Measurements from ENCODE around the gene TMEM127.
"Not testable (repeated sequence)": the region's sequence is repeated elsewhere in the genome, so short reads cannot be mapped to it uniquely, and the experiment has no call there.

The TMEM127 gene

DNA sequence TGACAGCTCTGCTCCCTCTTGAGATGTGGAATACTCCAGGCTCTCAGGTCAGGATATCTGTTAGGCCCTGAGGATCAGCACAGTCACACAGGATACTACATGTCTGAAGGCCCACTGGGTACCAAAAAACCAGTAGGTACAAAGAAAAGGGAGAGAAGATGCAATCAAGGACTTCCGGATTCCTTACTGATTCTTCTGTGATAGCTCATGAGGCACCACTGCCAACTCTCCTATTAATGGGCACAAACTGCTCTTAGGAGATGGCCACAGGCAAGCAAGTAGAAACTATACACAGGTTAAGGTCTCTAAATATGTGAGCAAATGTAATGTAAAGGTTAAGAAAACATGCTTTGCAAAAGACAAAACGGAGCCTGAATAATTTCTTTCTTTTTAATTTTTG lies 3.5 kb downstream of the TMEM127 start:
- DNase-seq, result no peak

DNA sequence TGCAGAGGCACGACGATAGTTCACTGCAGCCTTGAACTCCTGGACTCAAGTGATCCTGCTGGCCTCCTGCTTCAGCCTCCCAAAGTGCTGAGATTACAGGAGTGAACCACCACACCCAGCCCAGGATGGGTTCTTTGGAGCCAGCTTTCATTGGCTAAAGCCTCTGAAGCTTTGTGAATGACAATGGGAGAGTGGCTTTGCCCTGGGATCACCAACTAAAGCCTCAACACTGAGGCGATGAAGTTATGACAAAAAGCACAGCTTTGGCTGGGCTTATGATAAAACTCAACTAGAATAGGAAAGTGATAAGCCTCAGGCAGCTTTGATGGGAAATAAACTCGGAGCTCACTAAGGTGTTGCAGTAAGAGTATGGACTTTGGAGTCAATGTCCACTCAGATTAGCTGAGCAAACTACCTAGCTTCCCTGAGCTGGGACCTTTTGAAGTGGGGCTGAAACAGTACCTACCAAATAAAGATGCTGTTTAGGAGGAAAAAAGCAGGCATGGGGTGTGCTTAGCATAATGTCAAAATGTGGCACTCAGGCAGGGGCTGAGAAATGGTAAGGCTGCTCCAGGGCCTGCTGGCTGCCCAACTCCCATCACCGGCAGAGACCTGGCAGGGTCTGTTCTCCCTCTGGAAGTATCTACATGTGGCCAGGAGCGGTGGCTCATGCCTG lies 4.3 kb downstream of the TMEM127 start:
- DNase-seq, result no peak

DNA sequence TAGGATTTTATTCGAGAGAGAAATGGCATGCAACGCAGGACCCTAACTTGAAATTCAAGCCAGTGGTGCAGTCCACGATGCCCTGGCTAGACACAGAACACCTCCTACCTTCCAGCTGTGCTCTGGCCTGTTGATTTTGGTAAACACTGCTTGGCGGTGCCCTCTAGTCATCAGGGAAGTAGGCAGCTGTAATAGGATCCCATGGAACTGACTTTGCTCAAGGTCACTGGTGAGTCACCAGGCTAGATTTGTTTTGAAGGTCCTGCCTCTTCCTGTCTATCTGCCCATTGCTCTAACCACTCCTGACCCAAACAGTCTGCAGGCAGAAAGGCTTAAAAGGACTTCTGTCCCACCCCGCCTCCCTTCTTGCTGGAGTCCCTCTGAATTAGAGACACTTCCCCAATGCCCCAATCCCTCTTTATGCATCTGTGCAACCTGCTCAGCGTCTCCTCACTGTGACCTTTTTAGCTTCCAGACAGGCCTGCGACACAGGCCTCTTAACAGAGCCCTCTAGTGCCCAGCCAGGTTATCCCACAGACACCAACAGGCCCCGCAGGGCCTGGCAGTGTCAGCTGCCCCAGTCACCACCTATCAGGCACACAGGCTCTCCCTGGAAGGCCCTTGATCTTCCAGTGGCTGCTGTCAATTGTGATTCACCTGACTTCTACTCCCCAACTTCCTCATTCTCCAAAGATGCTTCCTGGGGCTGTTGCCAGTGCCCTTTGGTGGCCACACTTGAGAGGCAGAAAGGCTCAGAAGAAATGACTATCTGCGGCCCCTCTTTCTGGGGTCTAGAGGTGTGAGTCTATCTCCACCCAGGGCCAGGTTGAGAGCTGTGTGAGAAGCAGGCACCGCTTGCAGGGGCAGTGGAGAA lies 5.2 kb downstream of the TMEM127 start:
- peak; percentile 28 for DNase-seq

DNA sequence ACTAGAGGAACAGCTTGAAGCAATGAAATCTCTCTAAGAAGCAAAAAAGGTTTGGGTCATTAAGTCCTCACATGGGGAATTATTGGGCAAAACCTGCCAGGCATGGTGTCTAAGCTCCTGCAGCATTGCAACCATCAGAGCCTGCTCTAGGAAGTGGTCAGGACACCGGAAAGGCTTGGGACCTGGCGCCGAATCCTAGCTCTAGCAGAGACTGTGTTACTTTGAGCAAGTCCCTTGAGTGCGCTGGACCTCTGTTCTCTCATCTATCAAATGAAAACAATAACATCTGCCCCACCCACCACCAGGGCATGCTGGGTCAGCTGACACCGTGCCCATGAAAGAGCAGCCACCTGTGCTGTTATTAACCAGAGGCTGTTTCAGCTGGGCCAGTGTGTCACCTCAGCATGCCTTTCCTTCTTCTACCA lies 6.3 kb downstream of the TMEM127 start:
- DNase-seq, result no peak

DNA sequence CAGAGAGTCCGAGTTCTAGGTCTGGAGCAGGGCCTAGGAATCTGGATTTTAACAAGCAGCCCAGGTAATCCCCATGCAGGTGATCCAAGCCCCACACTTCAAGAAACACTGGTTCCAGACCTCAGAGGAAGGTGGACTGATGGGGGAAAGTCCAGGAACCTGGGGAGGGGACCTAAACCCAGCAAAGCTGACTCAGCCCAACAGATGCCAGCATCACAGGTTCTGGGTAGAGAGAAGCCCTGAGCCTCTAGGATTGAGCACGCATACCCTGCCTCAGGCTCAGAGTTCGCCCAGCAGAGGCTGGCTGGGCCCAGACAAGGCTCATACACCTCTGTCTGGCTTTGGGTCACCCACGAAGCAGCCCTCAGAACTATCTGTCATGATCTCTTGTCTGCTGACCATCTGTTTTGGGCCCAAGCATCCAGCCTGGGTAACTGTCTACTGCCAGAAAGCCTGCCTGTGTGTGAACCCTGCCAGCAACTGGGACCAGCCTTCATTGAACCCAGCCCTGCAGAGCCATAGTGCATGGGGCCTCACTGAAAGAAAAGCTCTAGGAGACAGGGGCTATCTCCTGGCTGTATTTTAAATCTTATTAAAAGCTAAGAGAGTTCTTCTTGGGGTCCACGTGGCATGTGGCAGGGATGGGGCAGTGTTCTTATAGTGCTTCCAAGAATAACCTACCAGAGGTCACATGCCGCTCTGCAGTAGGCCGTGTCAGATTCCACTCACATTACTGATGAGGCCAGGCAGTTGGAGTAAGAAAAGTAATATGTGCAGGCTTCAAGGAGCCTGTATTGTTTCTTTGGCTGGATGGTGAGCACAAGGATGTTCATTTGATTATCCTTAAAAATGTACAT lies 7.4 kb downstream of the TMEM127 start:
- no peak for DNase-seq

- DNase-seq, result not testable (repeated sequence)
Observed at GRCh38 chr2:96257744-96258143, 8.1 kb downstream of the TMEM127 start.

GRCh38 chr2:96256611-96257113 lies 9.1 kb downstream of the TMEM127 start:
- no peak for DNase-seq

DNA sequence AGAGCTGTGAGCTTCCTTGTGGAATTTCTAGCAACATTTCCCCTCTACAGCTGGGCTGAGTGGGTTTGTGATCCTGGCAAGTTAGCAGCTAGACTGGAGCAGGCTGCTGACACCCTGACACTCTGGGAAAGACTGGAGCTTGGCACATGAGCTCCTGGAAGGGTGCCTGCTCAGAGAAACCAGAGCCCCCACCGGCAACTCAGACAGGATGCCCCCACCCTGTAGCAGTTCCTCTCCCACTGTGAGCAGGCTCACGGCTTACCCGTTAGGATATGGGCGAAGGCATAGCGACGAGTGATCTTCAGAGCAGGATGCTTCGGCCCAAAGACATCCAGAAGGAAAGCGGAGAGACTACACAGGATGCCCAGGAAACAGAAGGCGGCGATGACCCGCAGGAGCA lies 11.2 kb downstream of the TMEM127 start:
- DNase-seq, result no peak

GRCh38 chr2:96253006-96253405 lies 12.8 kb downstream of the TMEM127 start:
- no peak for DNase-seq

- no peak for DNase-seq
Observed at GRCh38 chr2:96252526-96252925, 13.3 kb downstream of the TMEM127 start.

DNA sequence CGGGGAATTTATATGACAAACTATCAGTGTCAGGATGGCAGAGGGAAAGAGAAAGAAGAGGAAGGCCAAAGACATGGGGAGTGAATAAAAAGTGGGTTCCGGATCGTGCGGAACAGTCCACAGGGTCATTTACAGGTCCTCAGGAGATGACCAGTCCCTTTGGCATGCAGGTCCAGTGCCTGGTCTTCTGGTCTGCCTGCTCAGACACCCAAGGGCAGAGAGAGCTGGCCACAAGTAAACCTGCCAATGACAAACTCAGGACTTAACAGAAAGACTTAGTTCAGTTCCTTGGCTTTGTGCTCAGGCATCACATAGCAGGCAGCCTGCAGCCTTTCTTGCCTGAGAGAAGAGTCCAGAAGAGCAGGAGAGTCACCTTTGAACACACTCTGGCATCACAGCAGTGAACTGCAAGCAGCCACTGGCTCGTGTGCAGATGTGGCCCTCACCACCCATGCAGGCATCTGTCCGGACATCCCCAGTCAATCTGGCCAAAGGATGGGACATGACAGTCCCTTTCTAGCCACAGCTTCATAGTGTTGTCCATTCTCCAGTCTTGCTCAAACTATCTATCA lies 14.0 kb downstream of the TMEM127 start:
- DNase-seq, result peak; percentile 82

DNA sequence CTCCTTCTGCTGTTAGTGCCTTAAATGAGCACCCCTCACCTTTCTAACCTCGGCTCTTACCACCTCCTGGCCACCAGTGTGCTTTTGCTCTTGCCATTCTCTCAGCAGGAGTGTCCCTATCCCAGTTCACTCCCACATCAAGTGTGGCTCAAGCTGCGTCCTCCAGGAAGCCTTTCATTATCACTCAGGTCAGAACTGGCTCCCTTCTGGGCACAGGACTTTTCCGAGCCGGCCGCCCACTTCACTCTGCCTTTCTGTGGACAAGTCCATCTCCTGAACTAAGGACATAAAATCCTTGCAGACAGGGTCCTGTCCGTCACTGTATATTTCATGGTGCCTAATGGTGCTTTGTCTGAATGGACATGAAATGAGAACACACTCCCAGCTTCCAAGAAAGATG lies 15.6 kb downstream of the TMEM127 start:
- no peak for DNase-seq

- DNase-seq, result peak; percentile 71
Observed at GRCh38 chr2:96249654-96250053, 16.1 kb downstream of the TMEM127 start.

- DNase-seq, result no peak
Observed at GRCh38 chr2:96248624-96249023, 17.2 kb downstream of the TMEM127 start.

- no peak for DNase-seq
Observed at GRCh38 chr2:96247896-96248295, 17.9 kb downstream of the TMEM127 start.

DNA sequence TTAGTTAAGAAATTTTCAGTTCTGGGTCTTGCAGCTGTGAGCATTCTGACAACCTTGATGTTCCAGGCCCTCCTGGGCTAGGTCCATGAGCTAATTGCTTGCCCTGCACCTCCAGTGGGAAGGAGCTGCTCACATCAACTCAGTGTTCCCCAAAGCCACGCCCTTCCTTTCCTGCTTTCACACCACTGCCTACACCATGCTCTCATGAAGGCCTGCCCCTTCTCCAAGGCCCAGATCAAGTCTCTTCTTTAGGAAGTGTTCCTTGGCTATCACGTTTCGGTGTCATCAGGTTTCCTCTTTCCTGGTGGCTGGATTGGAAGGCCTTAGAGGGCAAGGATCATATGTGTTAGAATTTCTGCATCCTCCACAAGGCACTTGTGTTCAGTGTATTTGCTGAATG lies 18.8 kb downstream of the TMEM127 start:
- no peak for DNase-seq

GRCh38 chr2:96245609-96246390 lies 20.0 kb downstream of the TMEM127 start:
- DNase-seq, result no peak

- no peak for DNase-seq
Observed at GRCh38 chr2:96243843-96244242, 22.0 kb downstream of the TMEM127 start.

DNA sequence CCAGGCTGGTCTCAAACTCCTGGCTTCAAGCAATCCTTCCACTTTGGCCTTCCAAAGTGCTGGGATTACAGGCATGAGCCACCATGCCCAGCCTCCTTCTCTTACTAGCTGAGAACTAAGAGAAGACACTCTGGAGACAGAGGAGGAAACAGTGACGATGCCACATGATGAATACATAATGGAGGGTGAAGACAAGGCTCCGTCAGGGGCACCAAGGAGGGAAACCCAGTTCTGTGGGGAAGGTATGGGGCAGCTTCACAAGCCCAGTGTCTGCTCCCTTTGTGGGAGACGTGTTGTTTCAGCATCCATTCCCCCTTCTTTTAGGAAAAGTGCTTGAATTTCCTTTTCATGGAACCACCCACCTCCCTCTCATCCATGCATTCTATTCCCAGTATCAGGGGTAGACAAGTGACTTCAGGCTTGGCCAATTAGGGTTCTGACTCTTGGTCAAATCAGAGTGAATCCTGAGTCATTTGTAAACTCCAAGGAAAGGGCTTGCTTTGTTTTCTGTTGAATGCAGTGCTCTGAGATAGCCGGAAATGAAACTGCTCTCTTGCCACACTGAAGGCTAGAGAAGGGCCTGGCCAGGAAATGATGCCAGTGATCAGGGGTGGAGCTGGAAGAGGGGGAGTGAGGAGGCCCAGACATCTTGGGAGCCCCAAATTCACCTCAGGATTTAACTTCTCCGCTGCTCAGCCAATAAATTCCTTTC lies 23.7 kb downstream of the TMEM127 start:
- DNase-seq, result no peak

DNA sequence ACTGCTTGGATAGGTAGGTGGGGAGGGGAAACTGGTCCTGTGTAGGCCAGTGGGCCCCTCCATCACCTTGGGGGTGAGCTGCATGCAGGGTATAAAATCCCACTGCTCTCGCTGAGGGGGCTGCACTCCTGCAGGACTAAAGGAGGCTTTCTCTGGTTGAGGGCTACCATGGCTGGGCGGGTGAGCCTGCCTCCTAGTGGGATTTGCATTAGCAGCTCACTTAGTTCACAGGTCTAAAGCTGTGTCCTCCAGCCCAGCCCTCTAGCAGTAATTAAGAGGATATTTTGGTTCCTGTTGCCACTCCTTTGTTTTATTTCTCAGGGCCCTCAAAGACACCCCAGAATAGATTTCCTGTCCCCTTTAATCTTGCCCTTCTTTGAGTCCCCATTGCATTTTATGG lies 24.6 kb downstream of the TMEM127 start:
- no peak for DNase-seq

DNA sequence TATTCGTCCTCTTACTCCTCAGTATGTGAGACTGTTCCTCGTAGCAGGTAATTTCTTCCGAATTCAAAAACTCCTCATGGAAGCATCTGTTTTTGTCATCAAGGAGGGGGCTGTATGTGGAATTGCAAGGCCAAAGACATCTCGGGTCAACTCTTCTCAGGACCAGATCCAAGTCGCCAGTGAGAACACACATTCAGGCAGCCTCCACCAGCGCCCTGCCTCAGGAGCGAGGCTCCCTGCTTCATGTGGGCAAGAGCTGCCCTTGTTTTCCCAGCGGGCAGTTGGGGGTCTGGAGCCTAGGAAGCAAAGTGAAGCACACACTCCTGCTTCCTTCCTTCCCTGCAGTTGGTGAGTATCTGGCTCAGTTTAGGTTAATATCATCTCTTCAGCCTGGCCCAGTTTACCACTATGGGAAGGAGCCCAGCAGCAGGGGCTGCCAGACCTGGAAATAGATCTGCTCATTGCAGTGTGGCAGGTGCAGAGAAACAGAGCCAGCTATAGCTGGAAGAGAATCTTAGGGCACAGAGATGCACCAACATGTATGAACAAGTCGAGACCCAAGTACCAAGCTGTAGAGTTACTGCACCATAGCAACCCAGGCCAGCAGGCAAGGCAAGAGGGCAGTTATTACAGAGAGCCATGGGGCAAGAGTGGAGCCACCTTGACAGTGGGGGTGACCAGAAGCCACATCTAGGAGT lies 25.3 kb downstream of the TMEM127 start:
- no peak for DNase-seq
